CD4-positive, alpha-beta T cell treated with Interferon gamma for 1 hour (primary cell): ENCODE results near the gene PRKAA1.
"Not testable (repeated sequence)": the region's sequence is repeated elsewhere in the genome, so short reads cannot be mapped to it uniquely, and the experiment has no call there.

Source experiments
- DNase-seq: peaks from one replicate; pipeline ENCODE4 v3.0.0-alpha.2; 2020

Gene PRKAA1

DNA sequence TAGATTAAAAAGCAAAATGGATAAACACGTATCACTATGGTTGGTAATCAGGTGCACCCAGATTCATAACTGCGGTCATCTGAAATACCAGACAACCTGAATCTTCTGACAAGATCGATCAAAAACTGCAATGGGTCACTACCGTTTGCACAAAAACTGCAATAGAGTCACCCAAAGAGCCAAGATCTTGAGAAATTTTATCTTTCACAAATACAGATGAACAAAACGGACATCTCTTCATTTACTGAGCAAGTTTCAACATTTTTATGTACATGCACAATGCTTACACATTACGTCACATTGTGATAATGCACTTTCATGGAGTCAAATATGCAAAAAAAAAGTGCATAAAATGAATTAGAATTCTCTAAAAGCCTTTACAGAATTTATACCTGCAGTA is 18.6 kb downstream of the PRKAA1 start:
- DNase-seq: no peak

DNA sequence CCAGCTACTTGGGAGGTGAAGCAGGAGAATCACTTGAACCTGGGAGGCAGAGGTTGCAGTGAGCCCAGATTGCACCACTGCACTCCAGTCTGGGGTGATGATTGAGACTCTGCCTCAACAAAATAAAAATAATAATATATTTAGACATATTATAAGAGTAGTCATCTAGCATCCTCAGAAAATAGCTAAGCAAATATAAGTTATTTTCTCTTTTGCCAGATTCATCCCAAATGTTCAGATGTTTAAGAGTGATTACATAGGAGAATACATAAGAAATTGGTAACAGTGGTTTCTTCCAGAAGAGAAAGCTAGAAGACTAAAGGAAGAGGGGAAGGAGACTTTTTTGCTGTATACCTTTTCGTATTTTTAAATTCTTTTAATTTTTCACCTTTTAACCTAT is 20.0 kb downstream of the PRKAA1 start:
- no peak for DNase-seq

DNA sequence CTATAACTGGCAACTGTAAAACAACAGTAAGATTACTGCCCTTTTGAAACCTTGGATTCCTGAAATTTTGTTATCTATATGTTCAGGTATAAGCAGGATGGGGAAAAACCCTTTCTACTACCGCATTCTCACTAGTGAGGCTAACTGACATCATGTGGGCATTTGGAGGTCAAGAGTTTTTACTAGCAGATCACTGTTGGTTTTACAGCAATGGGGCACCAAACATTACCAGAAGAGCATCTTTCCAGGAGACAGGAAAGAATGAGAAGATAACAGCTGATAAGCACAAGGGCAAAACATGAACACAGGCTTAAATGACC is 21.6 kb downstream of the PRKAA1 start:
- DNase-seq: no peak

DNA sequence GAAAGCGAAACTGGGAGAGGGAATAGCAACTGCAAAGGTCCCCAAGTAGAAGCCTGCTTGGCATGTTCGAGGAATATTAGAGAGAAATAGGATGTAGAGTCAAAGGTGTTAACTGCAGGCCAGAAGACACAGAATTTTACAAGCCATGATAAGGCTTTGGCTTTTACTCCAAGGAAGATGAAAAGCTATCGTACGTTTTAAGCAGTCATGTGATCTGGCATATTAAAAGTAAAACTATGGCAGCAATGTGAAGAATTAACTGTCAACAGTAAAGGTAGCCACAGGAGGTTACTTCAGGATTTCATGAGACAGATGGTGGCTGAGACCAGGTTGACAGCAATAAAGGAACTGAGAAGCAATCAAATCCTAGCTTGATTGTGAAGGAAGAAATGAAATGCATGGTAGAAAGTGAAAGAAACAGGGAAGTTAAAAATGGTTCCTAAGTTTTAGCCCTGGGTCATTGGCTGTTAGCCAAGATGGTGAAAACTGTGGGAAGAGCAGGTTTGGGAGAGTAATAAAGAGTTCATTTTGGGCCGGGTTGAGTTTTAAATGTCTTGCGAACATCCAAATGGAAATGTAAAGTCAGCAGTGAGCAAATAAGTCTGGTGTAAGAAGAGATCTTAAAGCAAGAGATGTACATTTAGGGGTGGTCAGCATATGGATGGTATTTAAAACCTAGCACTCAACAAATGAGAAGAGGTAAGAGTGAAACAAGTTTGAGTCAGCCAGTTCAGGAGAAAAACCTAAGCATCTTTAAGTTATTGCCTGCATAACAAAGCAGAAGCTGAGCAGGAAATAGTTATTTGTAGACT is 22.1 kb downstream of the PRKAA1 start:
- no peak for DNase-seq

DNA sequence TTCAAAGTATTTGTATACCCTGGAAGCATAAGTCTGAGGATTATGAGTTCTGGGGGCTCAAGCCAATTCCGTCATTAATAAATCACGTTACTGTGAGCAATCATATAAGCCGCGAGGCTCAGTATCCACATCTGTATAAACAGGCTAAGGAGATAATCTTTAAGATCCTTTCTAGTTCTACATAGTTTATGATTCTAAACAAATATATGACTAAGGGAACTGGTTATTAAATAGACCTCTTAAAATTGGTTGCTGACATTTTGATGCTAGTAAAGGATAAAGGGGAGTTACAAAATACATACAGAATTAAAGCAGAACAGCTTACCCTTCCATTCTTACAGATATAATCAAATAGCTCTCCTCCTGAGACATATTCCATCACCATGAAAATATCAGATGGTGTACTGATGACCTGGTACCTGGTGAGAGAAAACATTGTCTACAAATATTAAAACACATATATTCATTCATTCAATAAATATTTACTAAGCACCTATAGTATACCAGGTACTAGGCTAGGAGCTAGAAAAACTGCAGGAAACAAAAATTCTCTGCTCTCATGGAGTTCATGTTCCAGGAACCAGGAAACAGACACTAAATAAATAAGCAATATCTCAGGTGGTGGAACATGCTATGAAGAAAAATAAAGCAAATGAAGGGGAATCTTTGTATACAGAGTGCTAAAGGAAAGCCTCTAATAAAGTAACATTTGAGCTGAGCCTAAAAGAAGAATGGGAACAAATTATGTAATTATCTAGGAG is 22.9 kb downstream of the PRKAA1 start:
- no peak for DNase-seq

DNA sequence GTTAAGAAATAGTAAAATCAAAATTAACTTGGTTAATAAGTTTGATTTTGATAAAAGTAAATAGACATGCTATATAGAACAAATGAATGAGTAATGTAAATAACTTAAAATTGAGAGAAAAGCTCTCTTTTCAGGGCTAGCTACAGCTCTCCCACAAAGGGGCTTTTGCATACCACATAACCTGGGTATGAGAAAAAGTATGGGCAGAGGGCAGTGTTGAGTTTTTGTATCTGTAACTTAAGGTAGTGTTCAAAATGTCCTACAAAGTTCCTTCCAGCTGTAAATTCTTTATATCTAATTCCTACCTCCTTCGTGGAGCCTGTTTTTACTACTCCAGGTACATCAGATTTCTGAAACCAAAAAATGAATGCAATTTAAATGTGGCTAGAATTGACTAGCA is 23.6 kb downstream of the PRKAA1 start:
- no peak for DNase-seq

DNA sequence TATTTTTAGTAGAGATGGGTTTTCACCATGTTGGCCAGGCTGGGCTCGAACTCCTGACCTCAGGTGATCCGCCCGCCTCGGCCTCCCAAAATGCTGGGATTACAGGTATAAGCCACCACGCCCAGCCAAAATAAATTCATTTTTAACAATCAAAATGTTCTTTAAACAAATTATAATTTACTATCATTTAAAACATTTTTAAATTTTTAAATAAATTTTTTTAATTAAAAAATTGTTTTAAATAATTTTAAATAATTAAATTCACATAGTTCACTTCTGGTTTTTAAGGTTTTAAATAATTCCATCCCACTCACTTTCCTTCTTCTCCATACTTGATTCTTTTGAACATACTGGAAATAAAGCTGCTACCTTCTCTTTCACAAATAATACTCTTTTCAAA is 27.4 kb downstream of the PRKAA1 start:
- DNase-seq: no peak

DNA sequence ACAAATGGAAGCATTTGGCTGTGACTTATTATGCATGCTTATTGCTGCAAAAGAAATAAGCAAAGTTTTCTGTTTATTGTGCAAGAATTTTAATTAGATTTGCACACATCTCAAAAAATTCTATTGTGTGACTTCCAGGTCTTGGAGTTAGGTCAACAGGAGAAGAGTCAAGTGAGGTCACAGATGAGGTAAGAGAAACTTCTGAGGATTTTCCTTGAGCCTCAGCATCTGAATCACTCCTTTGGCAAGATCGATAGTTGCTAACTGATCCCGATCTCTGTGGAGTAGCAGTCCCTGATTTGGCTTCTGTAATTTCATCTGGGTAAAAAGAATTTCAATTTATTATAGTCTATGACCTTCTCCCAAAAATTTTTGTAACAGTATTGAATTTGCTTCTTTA is 35.5 kb downstream of the PRKAA1 start:
- no peak for DNase-seq

DNA sequence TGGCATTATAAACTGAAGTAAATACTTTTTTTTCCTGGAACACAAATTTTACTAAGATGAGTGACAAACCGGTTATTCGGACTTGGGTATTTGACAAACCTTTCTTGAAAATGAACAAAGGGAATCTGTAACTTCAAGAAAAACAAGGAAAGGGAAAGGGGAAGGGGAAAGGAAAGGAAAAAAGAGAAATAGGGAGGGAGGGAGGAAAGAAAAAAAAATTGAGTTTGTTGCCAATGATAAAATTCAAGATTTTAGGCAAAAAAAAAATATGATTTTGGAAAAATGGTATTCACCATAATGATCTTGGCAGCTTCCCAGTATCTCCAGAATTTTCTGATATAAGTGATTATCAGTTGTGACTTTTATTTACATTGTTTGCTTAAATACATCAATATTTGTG is 40.8 kb downstream of the PRKAA1 start:
- no peak for DNase-seq

DNA sequence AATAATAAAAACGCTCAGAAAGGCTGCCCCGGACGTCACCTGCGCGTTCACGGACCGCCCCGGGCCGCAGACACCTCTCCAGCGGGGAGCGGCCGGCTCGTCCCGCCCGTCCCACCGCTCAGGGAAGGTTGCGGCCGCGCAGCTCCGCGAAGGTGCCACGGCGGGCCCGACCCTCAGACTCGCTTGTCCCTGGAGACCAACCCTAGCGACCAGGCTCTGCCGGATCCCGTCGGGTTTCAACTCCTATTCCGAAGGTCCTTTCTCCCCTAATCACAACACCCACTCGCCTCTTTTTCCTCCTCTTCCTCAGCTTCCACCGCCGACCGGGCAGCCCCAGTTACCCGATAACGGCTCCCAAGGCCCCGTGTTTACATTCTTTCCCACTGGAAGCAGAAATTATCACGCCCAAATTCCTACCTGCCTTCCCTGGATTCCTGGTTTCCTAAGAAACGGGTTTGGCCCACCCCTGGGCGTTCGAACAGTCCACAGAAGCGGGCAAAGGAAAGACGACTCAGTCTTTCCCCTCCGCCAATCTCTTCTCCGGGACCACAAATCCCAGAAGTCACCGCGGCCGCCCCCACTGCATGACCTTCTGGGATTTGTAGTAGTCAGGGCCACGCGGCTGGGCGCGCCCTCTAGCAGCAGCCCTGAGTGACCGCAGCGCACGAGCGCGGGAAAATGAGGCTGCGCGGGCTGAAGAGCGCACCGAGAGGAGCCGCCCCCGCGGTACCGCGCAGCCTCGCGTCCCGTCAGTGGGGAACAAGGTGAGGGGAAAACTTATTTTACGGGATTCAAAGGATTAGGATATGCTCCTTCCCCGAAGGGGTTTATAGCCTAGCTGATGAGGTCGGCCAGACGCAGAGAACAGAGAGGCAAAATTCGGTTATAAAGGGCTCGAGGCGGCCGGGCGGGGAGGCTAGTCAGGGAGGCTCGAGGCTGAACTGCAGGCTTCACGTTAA is 42.5 kb downstream of the PRKAA1 start, which contains the start of gene TTC33:
TTC33 (minus strand) TSS at position 555 of the 959 bp plus-strand sequence. CDS start 8,943 bp downstream, outside the sequence.
- peak; percentile 91 for DNase-seq

DNA sequence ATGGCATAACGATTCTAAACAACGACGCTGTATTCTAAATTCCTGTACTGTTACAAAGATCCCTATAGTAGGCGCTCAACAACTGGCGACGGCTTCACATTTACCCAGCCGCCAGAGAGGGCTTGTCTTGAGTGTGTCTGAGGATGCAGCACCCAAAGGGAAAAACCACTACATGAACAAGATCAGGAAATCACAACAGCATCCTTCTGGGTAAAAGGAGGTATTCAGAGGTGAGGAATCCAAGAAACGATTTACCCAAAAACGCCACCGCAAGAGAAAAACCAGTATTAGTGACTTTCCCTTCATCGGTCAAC is 43.1 kb downstream of the PRKAA1 start:
- peak; percentile 63 for DNase-seq

DNA sequence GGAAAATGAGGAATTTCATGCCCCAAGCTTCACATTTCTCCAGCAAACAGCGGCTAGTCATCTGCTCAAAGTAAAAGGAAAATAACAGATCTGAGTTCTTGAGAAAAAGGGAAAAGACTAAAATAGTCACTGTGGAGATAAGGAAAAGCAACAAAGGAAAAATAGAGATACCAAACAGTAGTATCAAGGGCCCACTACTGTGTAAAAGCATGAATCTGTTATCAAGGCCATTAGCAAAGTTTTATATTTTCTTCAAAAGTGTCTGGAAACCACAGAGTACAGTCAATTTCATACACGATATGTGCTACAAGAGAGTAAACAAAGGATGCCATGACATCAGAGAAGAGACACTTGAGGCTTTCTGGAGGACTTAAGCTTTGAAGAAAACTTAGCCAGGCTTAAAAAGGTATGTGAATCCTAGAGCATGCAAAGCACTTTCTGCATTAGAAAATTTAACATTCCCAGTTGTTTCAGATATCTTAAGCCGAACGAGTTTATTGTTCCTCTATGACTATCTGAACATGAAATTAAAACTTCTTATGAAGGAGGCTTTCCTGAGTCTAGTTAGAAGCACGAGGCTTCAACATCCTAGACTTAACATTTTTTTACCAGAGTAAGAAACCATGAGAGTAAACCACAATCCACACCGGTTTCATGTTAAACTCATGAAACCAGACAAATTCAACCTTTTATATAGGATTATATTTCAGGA is 43.6 kb downstream of the PRKAA1 start:
- DNase-seq: no peak

DNA sequence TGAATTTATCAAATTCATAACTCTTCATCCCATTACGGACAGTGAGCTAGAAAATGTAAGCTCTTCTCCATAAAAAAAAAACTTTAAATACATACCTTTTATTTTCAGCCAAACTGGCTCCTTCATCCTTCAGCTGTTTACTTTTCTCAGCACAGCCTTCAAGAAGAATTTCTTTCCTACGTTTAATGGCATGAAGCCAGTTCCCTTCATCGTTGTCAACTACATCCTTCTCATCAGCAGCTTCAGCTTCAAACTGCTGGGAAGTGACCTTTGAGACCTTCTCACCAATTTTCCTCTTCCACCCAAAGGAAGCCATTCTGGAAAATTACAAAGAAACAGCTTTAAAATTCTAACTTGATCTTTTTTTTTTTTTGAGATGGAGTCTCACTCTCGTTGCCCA is 51.5 kb downstream of the PRKAA1 start:
- DNase-seq: no peak

DNA sequence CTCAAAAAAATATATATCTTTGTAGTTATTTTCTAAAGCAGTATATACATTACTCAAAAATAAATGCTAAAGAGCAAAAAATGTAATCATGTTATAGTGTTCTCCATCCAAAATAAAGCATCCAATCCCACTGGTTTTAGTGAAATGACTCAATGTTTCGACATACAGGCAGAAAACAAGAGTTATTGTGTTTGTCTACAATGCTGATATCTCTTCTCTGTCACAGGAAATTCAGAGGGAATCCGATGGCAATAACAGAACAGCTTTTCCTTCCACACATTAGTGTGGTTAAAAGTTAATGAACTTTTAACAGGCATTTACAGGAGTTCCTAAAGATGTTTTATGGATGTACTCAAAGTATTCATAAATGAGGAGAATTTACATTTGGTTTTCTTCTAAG is 54.4 kb downstream of the PRKAA1 start:
- no peak for DNase-seq

DNA sequence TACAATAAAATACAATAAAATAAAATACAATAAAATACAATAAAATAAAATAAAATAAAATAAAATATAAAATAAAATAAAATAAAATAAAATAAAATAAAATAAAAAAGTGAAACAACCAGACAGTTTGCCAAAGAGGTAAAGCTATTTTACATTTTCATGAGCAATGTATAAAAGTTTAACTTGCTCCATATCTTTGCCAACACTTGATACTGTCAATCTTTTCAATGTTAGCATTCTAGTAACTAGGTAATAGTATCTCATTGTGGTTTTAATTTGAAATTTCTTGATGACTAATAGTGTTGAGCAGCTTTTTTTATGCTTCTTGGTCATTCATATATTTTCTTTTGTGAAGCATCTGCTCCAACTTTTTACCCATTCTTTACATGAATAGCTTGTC is 59.7 kb downstream of the PRKAA1 start:
- no peak for DNase-seq

DNA sequence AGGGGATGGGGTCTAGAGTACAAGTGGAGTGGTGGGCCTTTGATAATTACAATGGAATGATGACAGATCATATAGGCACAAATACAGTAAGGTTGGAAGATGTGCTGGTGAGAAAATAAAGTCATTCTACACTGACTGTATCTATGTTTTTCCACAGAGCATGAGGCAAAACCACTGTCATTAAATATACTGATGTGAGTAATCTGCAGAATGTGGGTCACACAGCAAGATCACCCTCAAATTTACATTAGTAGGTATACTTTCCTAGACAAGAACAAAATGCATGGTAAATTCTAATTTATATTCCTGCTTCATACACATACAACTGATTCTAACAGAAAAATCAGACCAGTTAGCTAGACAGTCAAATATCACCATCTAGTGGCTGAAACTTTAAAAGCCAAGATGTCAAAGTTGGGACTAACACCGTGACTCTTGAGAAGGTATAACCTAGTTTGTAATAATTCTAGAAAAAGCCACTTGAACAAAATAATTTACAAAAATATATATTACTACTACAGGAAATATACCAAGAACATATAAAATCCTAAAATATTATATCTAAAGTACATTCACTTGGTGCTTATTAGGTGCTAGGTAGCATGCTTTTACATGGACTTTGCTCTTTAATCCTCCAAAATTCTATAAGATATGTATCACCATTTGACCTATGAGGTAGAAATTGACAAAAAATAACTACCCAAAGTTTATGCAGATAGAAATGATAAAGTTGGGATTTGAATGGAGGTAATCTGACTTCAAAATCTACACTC is 61.9 kb downstream of the PRKAA1 start:
- DNase-seq: no peak

DNA sequence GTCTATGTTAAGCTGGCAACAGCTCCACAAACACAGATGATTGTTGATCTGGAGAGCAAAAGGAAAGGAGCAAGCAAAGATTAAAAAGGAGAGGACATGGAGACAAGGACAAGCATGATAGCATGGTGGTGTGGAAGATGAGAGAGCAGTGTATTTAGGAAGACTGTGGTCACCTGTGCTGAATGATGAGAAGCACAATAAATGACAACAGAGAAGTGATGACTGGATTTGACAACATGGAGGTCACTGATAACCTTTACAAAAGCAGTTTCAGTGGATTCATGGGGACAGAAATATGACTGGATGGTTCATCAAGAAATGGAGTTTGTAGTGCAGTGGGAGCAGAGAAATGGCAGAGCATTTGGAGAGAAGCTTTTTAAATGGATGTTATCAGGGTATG is 62.6 kb downstream of the PRKAA1 start:
- no peak for DNase-seq

DNA sequence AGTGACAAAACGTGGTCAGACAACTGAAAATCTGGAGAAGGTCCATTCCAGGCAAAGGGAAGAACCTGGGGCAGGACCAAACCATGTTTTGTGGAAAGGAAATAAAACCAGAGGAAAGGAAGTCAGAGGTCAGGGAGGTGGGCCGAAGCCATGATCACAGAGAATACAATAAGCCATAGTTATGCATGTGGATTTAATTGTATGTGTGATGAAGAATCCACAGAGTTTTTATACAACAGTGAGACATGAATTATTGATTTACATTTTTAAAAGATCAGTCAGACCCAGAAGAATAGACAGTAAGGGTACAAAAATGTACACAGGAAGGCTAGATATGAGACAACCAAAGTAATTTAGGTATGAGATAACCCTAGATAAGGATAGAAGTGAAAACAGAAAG is 63.2 kb downstream of the PRKAA1 start:
- no peak for DNase-seq

DNA sequence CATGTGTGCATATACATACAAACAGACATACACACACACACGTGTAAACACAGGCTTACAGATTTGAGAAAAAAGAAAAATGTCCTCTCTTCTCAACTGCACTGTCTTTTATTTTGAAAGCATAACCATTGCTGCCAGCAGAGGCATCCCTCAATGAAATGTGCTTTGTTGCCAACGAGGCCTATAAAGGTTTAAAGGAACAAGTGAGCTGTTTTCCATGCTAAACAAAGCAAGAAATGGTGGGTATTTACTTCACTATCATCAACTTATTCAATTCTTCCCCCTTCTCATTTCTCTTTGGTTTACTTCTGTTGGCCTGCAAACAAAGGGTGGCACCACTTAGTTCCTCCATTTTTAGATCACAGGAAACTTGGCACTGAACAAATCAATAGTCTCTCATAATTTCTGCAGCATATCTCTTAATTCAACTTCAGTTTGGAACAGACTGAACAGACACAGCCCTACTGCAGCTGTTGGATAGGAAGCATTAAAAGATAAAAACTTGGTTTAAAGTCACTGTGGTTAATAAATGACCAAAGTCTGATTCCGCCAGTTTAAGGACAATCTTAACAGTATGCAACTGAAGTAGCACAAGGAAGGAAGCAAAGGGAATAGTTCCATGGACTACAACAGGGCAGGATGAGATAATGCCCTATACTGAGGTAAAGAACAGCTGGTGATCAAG is 64.2 kb downstream of the PRKAA1 start:
- DNase-seq: no peak

DNA sequence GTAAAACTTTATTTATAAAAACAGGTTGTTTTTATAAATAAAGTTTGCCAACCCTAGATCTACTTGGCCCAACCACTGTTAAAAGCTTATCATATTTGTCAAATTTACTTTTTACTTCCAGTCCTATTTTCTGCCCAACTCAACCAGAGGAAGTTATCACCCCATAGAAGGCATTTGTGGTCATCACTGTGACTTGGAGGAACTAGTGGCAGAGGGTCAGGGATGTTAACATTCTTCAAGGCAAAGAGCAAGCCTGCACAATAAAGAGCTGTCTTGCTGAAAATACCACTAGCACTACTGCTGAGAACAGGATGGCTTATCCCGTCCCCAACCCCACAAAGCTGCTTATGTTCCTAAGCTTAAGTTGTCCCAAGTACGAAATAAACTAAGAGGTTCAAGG is 64.7 kb downstream of the PRKAA1 start:
- no peak for DNase-seq

DNA sequence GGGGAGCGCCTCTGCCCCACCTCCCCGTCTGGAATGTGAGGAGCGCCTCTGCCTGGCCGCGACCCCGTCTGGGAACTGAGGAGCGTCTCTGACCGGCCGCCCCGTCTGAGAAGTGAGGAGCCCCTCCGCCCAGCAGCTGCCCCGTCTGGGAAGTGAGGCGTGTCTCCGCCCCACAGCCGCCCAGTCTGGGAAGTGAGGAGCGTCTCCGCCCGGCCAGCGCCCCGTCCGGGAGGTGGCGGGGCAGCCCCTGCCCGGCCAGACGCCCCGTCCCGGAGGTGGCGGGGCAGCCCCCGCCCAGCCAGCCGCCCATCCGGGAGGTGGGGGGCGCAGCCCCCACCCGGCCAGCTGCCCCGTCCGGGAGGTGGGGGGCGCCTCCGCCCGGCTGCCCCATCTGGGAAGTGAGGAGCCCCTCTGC is 75.7 kb downstream of the PRKAA1 start:
- not testable (repeated sequence) for DNase-seq
